Right lobe of liver (tissue), 6 donors: ENCODE results near the gene MEIKIN. TPM values are rescaled to one million over a fixed set of nuclear protein-coding genes. Genes with fewer than 3 reads are reported as not detected.

Experiments
- ATAC-seq, 4 donors: fragments of 200-7000 bp; cut with Tn5 transposase; one replicate each; pipeline ENCODE4 v1.9.1; 2020; ENCODE audit warnings: mild to moderate bottlenecking in 4 of 4, moderate library complexity in 4 of 4
- DNase-seq, 3 donors: peaks; one replicate each; pipeline ENCODE4 v3.0.0-alpha.2; 2020
- H3K27ac ChIP-seq, 3 donors: fragments of 200-600 bp; one replicate each; pipeline ENCODE4 v1.8.0; 2022
- H3K27me3 ChIP-seq, 2 donors: fragments of 200-600 bp; one replicate each; pipeline ENCODE4 v1.8.0; 2022
- H3K36me3 ChIP-seq, 4 donors: fragments of 200-600 bp; sonication (generic) in 1 of 4; one replicate each; pipeline versions ENCODE4 v1.5.1 to v1.8.0; 2017 to 2022; ENCODE audit warnings: control low read depth in 1 of 4
- H3K4me1 ChIP-seq, 4 donors: fragments of 200-600 bp; sonication (generic) in 1 of 4; one replicate each; pipeline versions ENCODE4 v1.5.1 to v1.8.0; 2017 to 2022; ENCODE audit warnings: control low read depth in 1 of 4
- H3K4me3 ChIP-seq, 3 donors: fragments of 200-600 bp; one replicate each; pipeline ENCODE4 v1.8.0; 2022
- H3K9me3 ChIP-seq, 4 donors: fragments of 200-600 bp; sonication (generic) in 1 of 4; one replicate each; pipeline versions ENCODE4 v1.5.1 to v1.8.0; 2017 to 2022; ENCODE audit warnings: control low read depth in 1 of 4
- CTCF ChIP-seq, 4 donors: fragments of 200-600 bp in 3 of 4; fragments of 450-650 bp in 1 of 4; IDR thresholded peaks; one replicate each; pipeline versions ENCODE4 v1.5.1 to v1.8.0; 2016 to 2022; ENCODE audit warnings: antibody characterized with exemption in 4 of 4, mild to moderate bottlenecking in 2 of 4
- POLR2A ChIP-seq: fragments of 450-650 bp; IDR thresholded peaks from one replicate; pipeline ENCODE4 v1.6.1; 2017; ENCODE audit warnings: antibody characterized with exemption, mild to moderate bottlenecking
- WGBS: methylation state at CpG from one replicate; pipeline ENCODE4 v1.1.6; 2018; ENCODE audit warnings: low coverage, low lambda C conversion rate; ENCODE audit not compliant: insufficient coverage; ENCODE audit errors: missing lambda C conversion rate; 5-methylcytosine and 5-hydroxymethylcytosine counted together
- intact Hi-C, 2 donors: fragments of 100-400 bp; cut with DNase I; formaldehyde crosslinking; loops; one replicate each; pipeline versions ENCODE4 v1.11.2 to v1.14.1; 2022
- total RNA-seq, 6 experiments: library from RNA; depleted of rRNA in 2 of 6; stranded (reverse); fragments of >200 nt in 2 of 6; fragmentation: NEBNext Ultra II Directional in 3 of 6; extraction: Animal tissue kit (Norgen Biotek cat#: 25700) in 3 of 6; gene quantifications; one replicate each; pipeline versions ENCODE4 v1.1.0 to v1.2.4, GENCODE V29; 2016 to 2023
- donor health status: DM: no; HTN: yes; CAD: no.
- donor health status: DM: no; HTN: no; CAD: no.
- donor health status: DM: no; HTN: no; CAD: no.
- donor health status: DM: no; HTN: yes; CAD: no.
- donor health status: DM: no; HTN: yes; CAD: no.

Gene MEIKIN
- total RNA-seq, 6 experiments from 2014 or later = 0.55 TPM; not detected in 5

GRCh38 chr5:131758520-131758900, 187.0 kb downstream of the MEIKIN start:
- TF ChIP-seq POLR2A (no peak), CTCF (IDR thresholded peaks at IDR 0.05) (no peak)
- H3K27me3 ChIP-seq = no peaks in the 10 kb centered on the region
- peaks cover 0 to 17% (median 4%) of the 10 kb centered on the region in 4 donors for H3K4me1 ChIP-seq
- no peak overlapping the region for H3K27ac ChIP-seq
- WGBS = 24% methylated on average over 3 of the region's 3 CpGs
- no peaks in the 10 kb centered on the region for H3K9me3 ChIP-seq
- no peaks in the 10 kb centered on the region for H3K36me3 ChIP-seq
- no peak overlapping the region for H3K4me3 ChIP-seq
- intact Hi-C loops = no loop called here
- ATAC-seq (no peak), DNase-seq (no peak)

- ATAC-seq (no peak), DNase-seq (no peak)
- intact Hi-C loops = no loop called here
- H3K36me3 ChIP-seq = no peaks in the 10 kb centered on the region
- no peak for TF ChIP-seq CTCF (IDR thresholded peaks at IDR 0.05)
- H3K9me3 ChIP-seq = no peaks in the 10 kb centered on the region
- no peak overlapping the region for H3K4me3 ChIP-seq
- H3K4me1 ChIP-seq = peaks cover 0 to 17% (median 4%) of the 10 kb centered on the region in 4 donors
- H3K27me3 ChIP-seq = no peaks in the 10 kb centered on the region
- 100% methylated on average over 1 of the region's 1 CpG for WGBS
- H3K27ac ChIP-seq = no peak overlapping the region
Measured at GRCh38 chr5:131757830-131758519, 187.5 kb downstream of the MEIKIN start.

Other genes with a start within 250 kb of the MEIKIN start
- 10 to 100 TPM; 14.2 to 25.2 (median 20.9) TPM for gene FNIP1, start 148.6 kb downstream of the MEIKIN start, total RNA-seq
- gene ACSL6, start 66.0 kb upstream of the MEIKIN start, total RNA-seq = 1 to 10 TPM; 1.3 to 6.0 (median 4.6) TPM
- not detected for gene IL3, start 115.0 kb upstream of the MEIKIN start, total RNA-seq
- not detected for gene CSF2, start 128.1 kb upstream of the MEIKIN start, total RNA-seq